ENCODE measurements around the gene SNX30.

DNA sequence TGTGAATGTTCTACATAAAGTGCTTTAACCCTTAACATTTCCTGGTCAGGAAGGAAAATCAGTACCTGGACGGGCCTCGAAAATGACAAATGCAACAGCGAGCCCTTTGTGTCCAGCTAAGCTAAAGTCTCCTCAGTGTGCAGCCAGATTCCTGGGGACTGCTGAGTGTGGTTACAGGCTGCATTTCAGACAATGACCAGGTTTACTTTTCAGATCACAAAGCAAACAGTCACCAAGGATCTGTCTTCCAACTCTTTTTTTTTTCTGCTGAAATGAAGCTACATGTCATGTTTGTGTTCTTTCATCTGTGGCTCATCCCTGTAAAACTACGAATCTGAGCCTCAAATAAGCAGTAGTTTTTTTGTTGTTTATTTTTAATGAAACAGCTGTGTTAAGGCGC, 119.4 kb downstream of the SNX30 start:
- TF ChIP-seq, protein P1, sequence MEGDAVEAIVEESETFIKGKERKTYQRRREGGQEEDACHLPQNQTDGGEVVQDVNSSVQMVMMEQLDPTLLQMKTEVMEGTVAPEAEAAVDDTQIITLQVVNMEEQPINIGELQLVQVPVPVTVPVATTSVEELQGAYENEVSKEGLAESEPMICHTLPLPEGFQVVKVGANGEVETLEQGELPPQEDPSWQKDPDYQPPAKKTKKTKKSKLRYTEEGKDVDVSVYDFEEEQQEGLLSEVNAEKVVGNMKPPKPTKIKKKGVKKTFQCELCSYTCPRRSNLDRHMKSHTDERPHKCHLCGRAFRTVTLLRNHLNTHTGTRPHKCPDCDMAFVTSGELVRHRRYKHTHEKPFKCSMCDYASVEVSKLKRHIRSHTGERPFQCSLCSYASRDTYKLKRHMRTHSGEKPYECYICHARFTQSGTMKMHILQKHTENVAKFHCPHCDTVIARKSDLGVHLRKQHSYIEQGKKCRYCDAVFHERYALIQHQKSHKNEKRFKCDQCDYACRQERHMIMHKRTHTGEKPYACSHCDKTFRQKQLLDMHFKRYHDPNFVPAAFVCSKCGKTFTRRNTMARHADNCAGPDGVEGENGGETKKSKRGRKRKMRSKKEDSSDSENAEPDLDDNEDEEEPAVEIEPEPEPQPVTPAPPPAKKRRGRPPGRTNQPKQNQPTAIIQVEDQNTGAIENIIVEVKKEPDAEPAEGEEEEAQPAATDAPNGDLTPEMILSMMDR (IDR thresholded peaks at IDR 0.05): no peak
- no peak for TF ChIP-seq ZFX (IDR thresholded peaks at IDR 0.05; ENCODE audit: borderline replicate concordance)
